SU-DHL-6 (cell line): ENCODE results near the gene BRSK1.
"Not testable (repeated sequence)": the region's sequence is repeated elsewhere in the genome, so short reads cannot be mapped to it uniquely, and the experiment has no call there.

ENCODE experiments used
- H2AFZ ChIP-seq: fragments of 200-600 bp; sonication (generic); 2 replicates; pipeline ENCODE4 v1.6.1; 2014; ENCODE audit warnings: low read depth, mild to moderate bottlenecking, moderate library complexity, mixed read lengths, antibody characterized with exemption, low read length; ENCODE audit not compliant: severe bottlenecking
- H3F3A ChIP-seq: fragments of 200-600 bp; shearing (Covaris generic); 2 replicates; pipeline ENCODE4 v1.6.0; 2016; ENCODE audit warnings: antibody characterized with exemption, mild to moderate bottlenecking; ENCODE audit not compliant: insufficient read depth
- H3K27ac ChIP-seq: fragments of 200-600 bp; sonication (generic); 2 replicates; pipeline ENCODE4 v1.5.1; 2016; ENCODE audit warnings: low read depth, mild to moderate bottlenecking, low read length, moderate library complexity, mixed read lengths
- H3K27me3 ChIP-seq: fragments of 200-600 bp; sonication (generic), shearing (Covaris generic); 2 replicates; pipeline ENCODE4 v1.6.0; 2014; ENCODE audit warnings: mild to moderate bottlenecking, low read length
- H3K36me3 ChIP-seq: fragments of 200-600 bp; sonication (generic); 2 replicates; pipeline ENCODE4 v1.6.1; 2014; ENCODE audit warnings: mild to moderate bottlenecking, low read length, mixed read lengths
- H3K4me2 ChIP-seq: fragments of 300-600, 200-600 bp; shearing (Covaris generic), sonication (generic); 2 replicates; pipeline ENCODE4 v1.6.0; 2014; ENCODE audit warnings: low read length, low read depth, mild to moderate bottlenecking; ENCODE audit not compliant: poor library complexity, severe bottlenecking
- H3K4me3 ChIP-seq: fragments of 200-600 bp; sonication (generic); 2 replicates; pipeline ENCODE4 v1.5.1; 2014; ENCODE audit warnings: antibody characterized with exemption, low read length, mild to moderate bottlenecking, mixed read lengths; ENCODE audit not compliant: insufficient read depth, poor library complexity, severe bottlenecking
- H3K79me2 ChIP-seq: fragments of 200-600 bp; sonication (generic); 2 replicates; pipeline ENCODE4 v1.6.1; 2014; ENCODE audit warnings: mild to moderate bottlenecking, low read length, moderate library complexity; ENCODE audit not compliant: insufficient read depth
- H3K9ac ChIP-seq: fragments of 200-600 bp; sonication (generic); 2 replicates; pipeline ENCODE4 v1.7.0; 2014; ENCODE audit warnings: mild to moderate bottlenecking, low read length
- H3K9me2 ChIP-seq: fragments of 200-600 bp; sonication (generic); replicated peaks from 2 replicates; pipeline ENCODE4 v1.6.1; 2014; ENCODE audit warnings: low read length; ENCODE audit not compliant: insufficient read depth
- H3K9me3 ChIP-seq: fragments of 200-600 bp; sonication (generic); 2 replicates; pipeline ENCODE4 v1.6.1; 2014; ENCODE audit warnings: low read length, mixed read lengths; ENCODE audit not compliant: insufficient read depth
- H4K20me1 ChIP-seq: fragments of 200-600 bp; sonication (generic); 2 replicates; pipeline ENCODE4 v1.6.1; 2014; ENCODE audit warnings: low read depth, mild to moderate bottlenecking, antibody characterized with exemption, low read length, moderate library complexity, mixed read lengths
- EZH2phosphoT487 ChIP-seq: fragments of 200-600 bp; sonication (generic), shearing (Covaris generic); conservative IDR thresholded peaks from 2 replicates; pipeline ENCODE4 v1.6.1; 2018; ENCODE audit warnings: mild to moderate bottlenecking, antibody characterized with exemption, low read length, moderate library complexity, mixed read lengths
- TF ChIP-seq, protein P1 (sequence below): fragments of 200-600 bp; sonication (generic); IDR thresholded peaks from one replicate; pipeline ENCODE4 v1.5.1; 2017; ENCODE audit warnings: antibody characterized with exemption, mild to moderate bottlenecking, low read length, moderate library complexity; ENCODE audit not compliant: insufficient read depth, poor library complexity, severe bottlenecking

The BRSK1 gene

GRCh38 chr19:55329791-55330190 is 46.0 kb downstream of the BRSK1 start:
- H2AFZ ChIP-seq, H3K27me3 ChIP-seq, H3K4me3 ChIP-seq, H4K20me1 ChIP-seq, H3K79me2 ChIP-seq, H3K4me2 ChIP-seq, H3K36me3 ChIP-seq, H3F3A ChIP-seq, H3K9ac ChIP-seq, H3K27ac ChIP-seq, H3K9me3 ChIP-seq, H3K9me2 ChIP-seq: not testable (repeated sequence)

DNA sequence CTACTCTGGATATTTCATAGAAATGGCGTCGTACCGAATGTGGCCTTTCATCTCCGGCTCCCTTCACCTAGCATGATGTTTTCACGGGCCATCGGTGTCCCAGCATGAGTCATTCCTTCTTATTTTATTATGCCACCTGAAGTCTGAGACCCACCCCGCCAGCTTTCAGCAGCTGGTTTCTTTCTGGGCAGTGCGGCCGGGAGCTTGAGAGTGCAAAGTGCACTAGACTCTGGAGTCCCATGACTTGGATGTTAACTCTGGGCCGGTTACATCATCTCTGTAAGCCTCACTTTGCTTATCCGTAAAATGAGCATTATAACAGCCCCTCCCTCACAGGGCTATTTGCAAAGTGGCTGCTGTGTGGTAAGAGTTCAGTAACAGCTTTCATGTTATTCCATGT is 50.1 kb downstream of the BRSK1 start:
- H3F3A ChIP-seq = no peaks in the 10 kb centered on the region
- H3K9me3 ChIP-seq = no peaks in the 10 kb centered on the region
- H3K9ac ChIP-seq = no peak overlapping the region
- H3K4me2 ChIP-seq = no peak overlapping the region
- H2AFZ ChIP-seq = no peak overlapping the region
- no peak overlapping the region for H3K4me3 ChIP-seq
- H3K9me2 ChIP-seq = no peaks in the 10 kb centered on the region
- TF ChIP-seq EZH2phosphoT487 = no peak
- TF ChIP-seq, protein P1, sequence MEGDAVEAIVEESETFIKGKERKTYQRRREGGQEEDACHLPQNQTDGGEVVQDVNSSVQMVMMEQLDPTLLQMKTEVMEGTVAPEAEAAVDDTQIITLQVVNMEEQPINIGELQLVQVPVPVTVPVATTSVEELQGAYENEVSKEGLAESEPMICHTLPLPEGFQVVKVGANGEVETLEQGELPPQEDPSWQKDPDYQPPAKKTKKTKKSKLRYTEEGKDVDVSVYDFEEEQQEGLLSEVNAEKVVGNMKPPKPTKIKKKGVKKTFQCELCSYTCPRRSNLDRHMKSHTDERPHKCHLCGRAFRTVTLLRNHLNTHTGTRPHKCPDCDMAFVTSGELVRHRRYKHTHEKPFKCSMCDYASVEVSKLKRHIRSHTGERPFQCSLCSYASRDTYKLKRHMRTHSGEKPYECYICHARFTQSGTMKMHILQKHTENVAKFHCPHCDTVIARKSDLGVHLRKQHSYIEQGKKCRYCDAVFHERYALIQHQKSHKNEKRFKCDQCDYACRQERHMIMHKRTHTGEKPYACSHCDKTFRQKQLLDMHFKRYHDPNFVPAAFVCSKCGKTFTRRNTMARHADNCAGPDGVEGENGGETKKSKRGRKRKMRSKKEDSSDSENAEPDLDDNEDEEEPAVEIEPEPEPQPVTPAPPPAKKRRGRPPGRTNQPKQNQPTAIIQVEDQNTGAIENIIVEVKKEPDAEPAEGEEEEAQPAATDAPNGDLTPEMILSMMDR = no peak
- no peaks in the 10 kb centered on the region for H3K36me3 ChIP-seq
- no peaks in the 10 kb centered on the region for H4K20me1 ChIP-seq
- H3K27me3 ChIP-seq = no peaks in the 10 kb centered on the region
- H3K27ac ChIP-seq = no peak overlapping the region
- no peaks in the 10 kb centered on the region for H3K79me2 ChIP-seq

- H3K4me2 ChIP-seq = no peak overlapping the region
- H3K9ac ChIP-seq = no peak overlapping the region
- no peaks in the 10 kb centered on the region for H3F3A ChIP-seq
- no peak overlapping the region for H3K4me3 ChIP-seq
- H3K36me3 ChIP-seq = no peaks in the 10 kb centered on the region
- H4K20me1 ChIP-seq = no peaks in the 10 kb centered on the region
- no peaks in the 10 kb centered on the region for H3K27me3 ChIP-seq
- no peak overlapping the region for H3K27ac ChIP-seq
- H2AFZ ChIP-seq = no peak overlapping the region
- TF ChIP-seq, protein P1 = no peak
- TF ChIP-seq EZH2phosphoT487 = no peak
- no peaks in the 10 kb centered on the region for H3K9me2 ChIP-seq
- H3K9me3 ChIP-seq = no peaks in the 10 kb centered on the region
- 0 out of 2 replicates have a peak, but pooled peaks cover 8% of the 10 kb centered on the region for H3K79me2 ChIP-seq
Observed at GRCh38 chr19:55336101-55336500, 52.3 kb downstream of the BRSK1 start.

GRCh38 chr19:55339105-55339888 is 55.5 kb downstream of the BRSK1 start, which contains the start of gene KMT5C:
Gene KMT5C, plus strand, starts transcription at chr19:55339876. Its CDS starts 2,061 bp downstream, at chr19:55341937.
- Histone ChIP-seq H3K36me3 (no peaks in the 10 kb centered on the region), H3K4me2 (peak within 1 kb of the TSS; percentile 97), H3K9me3 (no peaks in the 10 kb centered on the region), H3F3A (no peaks in the 10 kb centered on the region), H3K4me3 (peak within 1 kb of the TSS; percentile 87), H3K9me2 (no peaks in the 10 kb centered on the region), H3K27me3 (no peaks in the 10 kb centered on the region), H3K79me2 (0 out of 2 replicates have a peak, but pooled peaks cover 8% of the 10 kb centered on the region), H3K27ac (peak within 1 kb of the TSS; percentile 65), H2AFZ (peak within 1 kb of the TSS; percentile 75), H3K9ac (peak within 1 kb of the TSS; percentile 88), H4K20me1 (no peaks in the 10 kb centered on the region)
- TF ChIP-seq, protein P1 = no peak
- TF ChIP-seq EZH2phosphoT487 = no peak
